K562 (cell line): ENCODE measurements around the gene TMEM30A. TPM values are rescaled to one million over a fixed set of nuclear protein-coding genes. Genes with fewer than 3 reads are reported as not detected.

Source experiments
- ATAC-seq: fragments of 200-7000 bp; cut with Tn5 transposase; 3 replicates; pipeline ENCODE4 v1.9.1; 2020; ENCODE audit warnings: moderate library complexity
- Bru-seq: library from RNA; stranded (reverse); fragments of 400-500 nt; gene quantifications from one replicate; lab custom pipeline; 2021; lab: Mats Ljungman, UMichigan
- BruChase-seq, 2 experiments: library from RNA; stranded (reverse); fragments of 400-500 nt; gene quantifications; one replicate each; lab custom pipeline; 2021; lab: Mats Ljungman, UMichigan
- BruUV-seq: library from RNA; stranded (reverse); fragments of 400-500 nt; replicated peaks from 2 replicates; lab custom pipeline; 2021; lab: Mats Ljungman, UMichigan
- CTCF ChIA-PET: fragments of 300-600 bp; formaldehyde crosslinking; extraction: SDS; loops from one replicate; lab custom pipeline; 2021; ENCODE audit warnings: low intra/inter-chr PET ratio; lab: Yijun Ruan, JAX
- POLR2A ChIA-PET: fragments of 300-600, 350-650 bp; sonication (Branson Sonifier 250); formaldehyde crosslinking; extraction: SDS; loops from one replicate; lab custom pipeline; 2021; ENCODE audit warnings: antibody characterized with exemption, inconsistent platforms; lab: Yijun Ruan, JAX
- DNase-seq, 4 experiments: peaks; one replicate each; pipeline versions ENCODE4 v3.0.0 to v3.0.0-alpha.2; 2011 to 2018; ENCODE audit warnings: low spot score in 3 of 4, mixed read lengths in 3 of 4; ENCODE audit errors: extremely low read depth in 1 of 4
- FAIRE-seq: peaks from 2 replicates; lab custom pipeline; 2011; peaks lifted over from hg19 to GRCh38; lab: Jason Lieb, UNC
- H2AFZ ChIP-seq: 2 replicates; pipeline ENCODE4 v1.6.0; 2011; ENCODE audit warnings: low read depth, low read length, control low read depth, inconsistent platforms
- H3K27ac ChIP-seq: fragments of 200-600 bp; 3 replicates; pipeline ENCODE4 v1.8.0; 2011; ENCODE audit warnings: low read depth, mild to moderate bottlenecking, control low read depth, inconsistent platforms, low read length, moderate library complexity, mixed read lengths; ENCODE audit errors: extremely low read depth
- H3K27me3 ChIP-seq, 2 experiments: fragments of 300-600 bp in 1 of 2; 2 replicates in 1 of 2; 3 replicates in 1 of 2; pipeline versions ENCODE4 v1.6.0 to v1.8.0; 2011; ENCODE audit warnings: inconsistent platforms in 2 of 2, low read length in 2 of 2, mild to moderate bottlenecking in 1 of 2, mixed read lengths in 1 of 2, moderate library complexity in 1 of 2; ENCODE audit not compliant: control insufficient read depth in 2 of 2, insufficient read depth in 2 of 2
- H3K36me3 ChIP-seq: fragments of 300-600 bp; 3 replicates; pipeline ENCODE4 v1.8.0; 2011; ENCODE audit warnings: mild to moderate bottlenecking, low read length, inconsistent platforms; ENCODE audit not compliant: control insufficient read depth, insufficient read depth
- H3K4me1 ChIP-seq, 2 experiments: fragments of 200-600 bp in 1 of 2; replicated peaks in 1 of 2; 2 replicates in 1 of 2; 3 replicates in 1 of 2; pipeline versions ENCODE4 v1.5.1 to v1.8.0; 2011; ENCODE audit warnings: inconsistent platforms in 2 of 2, low read length in 2 of 2, mild to moderate bottlenecking in 1 of 2, mixed read lengths in 1 of 2, moderate library complexity in 1 of 2; ENCODE audit not compliant: control insufficient read depth in 2 of 2, insufficient read depth in 2 of 2
- H3K4me2 ChIP-seq: 2 replicates; pipeline ENCODE4 v1.6.1; 2011; ENCODE audit warnings: low read length, control low read depth, inconsistent platforms, mixed read lengths; ENCODE audit not compliant: insufficient read depth
- H3K4me3 ChIP-seq: fragments of 200-600 bp; sonication (generic), shearing (Covaris generic); 2 replicates; pipeline ENCODE4 v1.5.1; 2016; ENCODE audit warnings: control low read depth, inconsistent platforms
- H3K79me2 ChIP-seq: fragments of 200-600 bp; 3 replicates; pipeline ENCODE4 v1.8.0; 2011; ENCODE audit warnings: low read length, inconsistent platforms; ENCODE audit not compliant: control insufficient read depth, insufficient read depth
- H3K9ac ChIP-seq, 2 experiments: 2 replicates each; pipeline versions ENCODE4 v1.6.0 to v1.6.1; 2011; ENCODE audit warnings: low read depth in 2 of 2, low read length in 2 of 2, control low read depth in 1 of 2, inconsistent platforms in 1 of 2, mild to moderate bottlenecking in 1 of 2, mixed read lengths in 1 of 2; ENCODE audit not compliant: insufficient read depth in 1 of 2
- H3K9me1 ChIP-seq: one replicate; pipeline ENCODE4 v1.6.0; 2011; ENCODE audit warnings: inconsistent platforms, mild to moderate bottlenecking, low read length, moderate library complexity; ENCODE audit not compliant: control insufficient read depth, insufficient read depth
- H3K9me3 ChIP-seq: replicated peaks from 2 replicates; pipeline ENCODE4 v1.5.1; 2011; ENCODE audit warnings: low read depth, low read length, inconsistent platforms; ENCODE audit not compliant: control insufficient read depth, insufficient read depth
- H4K20me1 ChIP-seq: replicated peaks from 2 replicates; pipeline ENCODE4 v1.6.1; 2011; ENCODE audit warnings: low read length, inconsistent platforms, mixed read lengths; ENCODE audit not compliant: control insufficient read depth, insufficient read depth
- DPF2 ChIP-seq: fragments of 450-650 bp; IDR thresholded peaks from 2 replicates; pipeline ENCODE4 v1.6.1; 2016
- HNRNPUL1 ChIP-seq: fragments of 200-400 bp; formaldehyde crosslinking; IDR thresholded peaks from 2 replicates; pipeline ENCODE4 v1.6.1; 2017; ENCODE audit warnings: low read length
- MYBL2 ChIP-seq, 2 experiments: fragments of 450-650 bp in 1 of 2; sonication (generic) in 1 of 2; formaldehyde crosslinking in 1 of 2; IDR thresholded peaks; 2 replicates each; pipeline versions ENCODE4 v1.6.1 to v1.8.1; 2017 to 2022; ENCODE audit warnings: borderline replicate concordance in 1 of 2, inconsistent platforms in 1 of 2, low read depth in 1 of 2, mild to moderate bottlenecking in 1 of 2, missing genetic modification reagents in 1 of 2, moderate library complexity in 1 of 2
- NRF1 ChIP-seq, 2 experiments: fragments of 450-650 bp; IDR thresholded peaks in 1 of 2; conservative IDR thresholded peaks in 1 of 2; 2 replicates each; pipeline ENCODE4 v1.6.1; 2014; ENCODE audit warnings: mild to moderate bottlenecking in 2 of 2
- PHB2 ChIP-seq: fragments of 450-650 bp; IDR thresholded peaks from 2 replicates; pipeline ENCODE4 v1.6.1; 2017; ENCODE audit warnings: low read depth
- PTBP1 ChIP-seq: fragments of 200-400 bp; formaldehyde crosslinking; IDR thresholded peaks from 2 replicates; pipeline ENCODE4 v1.6.1; 2017; ENCODE audit warnings: low read depth, low read length
- RBM39 ChIP-seq: fragments of 200-400 bp; formaldehyde crosslinking; optimal IDR thresholded peaks from 2 replicates; pipeline ENCODE3; 2018; ENCODE audit warnings: low read depth, low read length
- TAF1 ChIP-seq: IDR thresholded peaks from 2 replicates; pipeline ENCODE4 v1.6.1; 2011; ENCODE audit warnings: mild to moderate bottlenecking, low read length, moderate library complexity; ENCODE audit not compliant: insufficient read depth, control insufficient read depth, severe bottlenecking; ENCODE audit errors: extremely low read depth
- ZNF347 ChIP-seq: fragments of 450-650 bp; formaldehyde crosslinking; IDR thresholded peaks from 2 replicates; pipeline ENCODE4 v1.4.0; 2020; ENCODE audit warnings: low read depth, mild to moderate bottlenecking, moderate library complexity
- WGBS: fragments of 100-300 bp; shearing (Covaris generic); methylation state at CpG from one replicate; pipeline ENCODE4 v1.1.6; 2016; ENCODE audit warnings: low coverage, mixed read lengths; ENCODE audit not compliant: insufficient coverage; ENCODE audit errors: missing lambda C conversion rate; 5-methylcytosine and 5-hydroxymethylcytosine counted together
- in situ Hi-C: fragments of 300-500 bp; cut with MboI; formaldehyde crosslinking; loops from 4 replicates; pipeline ENCODE4 v1.15.0; 2018; ENCODE audit warnings: inconsistent platforms, mixed read lengths
- intact Hi-C: fragments of 100-400 bp; cut with micrococcal nuclease; formaldehyde crosslinking; loops from 2 replicates; pipeline ENCODE4 v1.14.2; 2022
- long read RNA-seq, 3 experiments: library from polyadenylated mRNA in 2 of 3; library from RNA in 1 of 3; unstranded in 2 of 3; stranded (forward) in 1 of 3; transcript quantifications; one replicate each; pipeline ENCODE4 v2.0.0, GENCODE V29; 2019 to 2022
- polyA minus RNA-seq, 3 experiments: library from RNA; depleted of rRNA, polyadenylated mRNA; stranded (reverse); fragments of >200 nt; gene quantifications; 2 replicates each; pipeline ENCODE4 v1.2.3, GENCODE V29; 2011
- polyA plus RNA-seq, 8 experiments: library from polyadenylated mRNA; depleted of rRNA in 4 of 8; stranded (reverse) in 5 of 8; unstranded in 3 of 8; fragments of >200 nt; fragmentation: Nextera tagmentation in 2 of 8; fragmentation: Illumina TruSeq in 1 of 8; extraction: Ambion mirVana in 2 of 8; extraction: Trizol in 1 of 8; gene quantifications; 2 replicates each; pipeline versions ENCODE4 v1.2.1 to v1.2.3, GENCODE V29; 2011 to 2014; ENCODE audit warnings: inconsistent platforms in 1 of 8, missing spikeins in 1 of 8
- total RNA-seq, 7 experiments: library from RNA; depleted of rRNA in 6 of 7; stranded (reverse); fragments of >200 nt in 6 of 7; fragmentation: Illumina TruSeq in 2 of 7; extraction: Trizol in 2 of 7; gene quantifications; 2 replicates each; pipeline versions ENCODE4 v1.2.1 to v1.2.3, GENCODE V29; 2011 to 2021; ENCODE audit warnings: low replicate concordance in 1 of 7
- TF ChIP-seq, protein P1 (sequence below): fragments of 250-450 bp; sonication (Bioruptor Pico); IDR thresholded peaks from 2 replicates; pipeline ENCODE4 v1.8.0; 2022; ENCODE audit warnings: moderate library complexity, mild to moderate bottlenecking, inconsistent platforms
- TF ChIP-seq, protein P2 (sequence below): fragments of 250-450 bp; sonication (Bioruptor Pico); IDR thresholded peaks from 2 replicates; pipeline ENCODE4 v1.5.0; 2021; ENCODE audit warnings: mild to moderate bottlenecking, moderate library complexity

Gene TMEM30A
- 14.6 and 50.2 TPM in 2 replicates for total RNA-seq (2011; cell fraction: chromatin; rRNA removed; ENCODE audit: low replicate concordance)
- 9.2 and 12.1 TPM in 2 replicates for total RNA-seq (2011; cell fraction: nucleolus; rRNA removed)
- total RNA-seq (2011; cell fraction: nucleoplasm; rRNA removed) = 30.1 and 51.8 TPM in 2 replicates
- total RNA-seq (2014; rRNA removed) = 16.3 and 17.1 TPM in 2 replicates
- 31.2 and 37.1 TPM in 2 replicates for total RNA-seq (2014; rRNA removed; fragmentation: Illumina TruSeq; extraction: Trizol)
- total RNA-seq (2015; rRNA removed; fragmentation: Illumina TruSeq; extraction: Trizol) = 27.0 and 29.2 TPM in 2 replicates
- total RNA-seq (2021) = 27.4 and 29.5 TPM in 2 replicates
- polyA plus RNA-seq (2011; rRNA removed) = 14.0 and 15.0 TPM in 2 replicates
- polyA plus RNA-seq (2011; cell fraction: cytosol; rRNA removed) = 2.8 and 6.8 TPM in 2 replicates
- polyA plus RNA-seq (2011; cell fraction: nucleus; rRNA removed) = 6.6 and 11.8 TPM in 2 replicates
- 23.0 and 34.7 TPM in 2 replicates for polyA plus RNA-seq (2012)
- 20.6 and 21.3 TPM in 2 replicates for polyA plus RNA-seq (2014; fragmentation: Illumina TruSeq; extraction: Trizol)
- 1 to 10 TPM; 6.5 to 9.0 TPM for polyA plus RNA-seq (2014; fragmentation: Nextera tagmentation; extraction: Ambion mirVana)
- polyA plus RNA-seq (2014; rRNA removed) = 16.3 and 16.7 TPM in 2 replicates
- 30.7 and 39.1 TPM in 2 replicates for polyA minus RNA-seq (2011; rRNA and poly(A)+ RNA removed)
- 7.9 and 8.2 TPM in 2 replicates for polyA minus RNA-seq (2011; cell fraction: cytosol; rRNA and poly(A)+ RNA removed)
- polyA minus RNA-seq (2011; cell fraction: nucleus; rRNA and poly(A)+ RNA removed) = 6.6 and 12.9 TPM in 2 replicates
- Bru-seq, nascent RNA = percentile 87 among the genes with signal in this experiment
- BruChase-seq, experiment 1, labeled RNA remaining after a 2-hour chase = percentile 89 among the genes with signal in this experiment
- BruChase-seq, experiment 2, labeled RNA remaining after a 6-hour chase = percentile 92 among the genes with signal in this experiment
- long read RNA-seq, experiment 1, full-length matches to known transcripts = 154 of 177 reads
- long read RNA-seq, experiment 1, partial matches to known transcripts = 9 of 177 reads
- long read RNA-seq, experiment 1, other reads (novel, unspliced or antisense) = 14 of 177 reads
- long read RNA-seq, experiment 2, partial matches to known transcripts = 1 of 38 reads
- long read RNA-seq, experiment 2, other reads (novel, unspliced or antisense) = 37 of 38 reads
- long read RNA-seq, experiment 3, full-length matches to known transcripts = 6 of 6 reads
- long read RNA-seq, experiment 3, partial matches to known transcripts = 0 of 6 reads
- long read RNA-seq, experiment 3, other reads (novel, unspliced or antisense) = 0 of 6 reads

DNA sequence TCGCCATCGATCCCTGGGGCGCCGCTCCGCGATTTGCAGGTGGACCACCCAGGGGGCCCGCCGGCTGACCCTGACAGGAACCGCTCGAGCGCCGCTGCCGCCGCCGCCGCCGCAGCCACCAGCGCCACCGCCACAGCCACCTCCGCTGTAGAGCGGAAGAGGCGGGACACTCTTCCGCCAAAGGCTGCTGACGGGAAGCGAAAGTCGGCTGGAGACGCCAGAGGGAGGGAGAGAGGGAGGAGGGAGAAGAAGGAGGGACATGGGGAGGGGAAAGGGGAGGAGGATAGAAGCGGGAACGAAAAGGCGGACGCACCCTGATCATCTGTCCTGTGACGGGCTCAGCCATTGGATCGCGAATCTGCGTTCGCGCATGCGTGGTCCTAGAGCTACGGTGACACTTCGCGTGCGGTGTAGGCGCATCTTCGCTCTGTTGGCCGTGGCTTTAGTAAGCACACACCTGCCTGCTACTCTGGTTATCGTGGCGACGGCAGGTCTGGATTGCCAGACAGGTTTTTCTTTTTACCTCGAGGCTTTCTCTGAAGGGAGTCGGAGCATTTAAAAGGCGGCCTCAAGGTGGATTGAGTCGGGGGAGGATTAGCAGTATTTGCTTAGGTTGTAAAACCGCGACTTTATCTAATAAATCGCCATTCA lies at the start of gene TMEM30A:
TMEM30A (minus strand) TSS at position 161 of the 651 bp plus-strand sequence; CDS start at position 7, 154 bp downstream.
- ChIA-PET POLR2A (interaction anchor here (0.6 to 1.8 kb wide), 7 partner anchors 10 to 1761 kb away, joined by 3 to 5 read pairs (median 3); partner anchors contain the start of genes COX7A2 and SENP6), CTCF (no interaction called here)
- FAIRE-seq (peak; percentile 99), ATAC-seq (peak; percentile 88), DNase-seq (peak; percentile 95 to 99 (median 96))
- H3K4me3 ChIP-seq = peak within 1 kb of the TSS; percentile 95
- no TSS peak for BruUV-seq
- under 1% methylated on average over 51 of the region's 55 CpGs for WGBS
- peak within 1 kb of the TSS; percentile 95 for H3K4me2 ChIP-seq
- H3K4me1 ChIP-seq = peaks cover 0 to 15% of the 10 kb centered on the region in 2 experiments; a peak in 3 of 5 replicates
- peaks cover 82% of the 10 kb centered on the region for H3K79me2 ChIP-seq
- peak within 1 kb of the TSS; percentile 89 to 97 for H3K9ac ChIP-seq
- intact Hi-C loops (loop anchor here (1.0 to 10.0 kb wide), 3 partner anchors 41 to 1760 kb away; partner anchors contain the start of genes COX7A2, EEF1A1 and SENP6), in situ Hi-C loops (no loop called here)
- no peaks in the 10 kb centered on the region for H3K9me1 ChIP-seq
- no peaks in the 10 kb centered on the region for H3K27me3 ChIP-seq
- H3K9me3 ChIP-seq = no peaks in the 10 kb centered on the region
- H4K20me1 ChIP-seq = no peaks in the 10 kb centered on the region; the same call in 1 of the 2 replicates
- peak within 1 kb of the TSS; percentile 89 for H3K27ac ChIP-seq
- H3K36me3 ChIP-seq = peaks cover 4% of the 10 kb centered on the region; the same call in 1 of the 3 replicates
- peak within 1 kb of the TSS; percentile 90 for H2AFZ ChIP-seq
- TF ChIP-seq DPF2 (no peak), PTBP1 (no peak), MYBL2 (IDR thresholded peaks at IDR 0.05; ENCODE audit: low read depth) (no peak), MYBL2 (CRISPR knock-in tag; IDR thresholded peaks at IDR 0.05; ENCODE audit: borderline replicate concordance) (no peak), HNRNPUL1 (no peak), RBM39 (no peak), ZNF347 (CRISPR knock-in tag) (no peak), TAF1 (peak; percentile 93), PHB2 (no peak), NRF1 (conservative IDR thresholded peaks at IDR 0.05 in 1 of 2, IDR thresholded peaks at IDR 0.05 in 1 of 2) (peak; percentile 91 to 93)
- TF ChIP-seq, protein P1, sequence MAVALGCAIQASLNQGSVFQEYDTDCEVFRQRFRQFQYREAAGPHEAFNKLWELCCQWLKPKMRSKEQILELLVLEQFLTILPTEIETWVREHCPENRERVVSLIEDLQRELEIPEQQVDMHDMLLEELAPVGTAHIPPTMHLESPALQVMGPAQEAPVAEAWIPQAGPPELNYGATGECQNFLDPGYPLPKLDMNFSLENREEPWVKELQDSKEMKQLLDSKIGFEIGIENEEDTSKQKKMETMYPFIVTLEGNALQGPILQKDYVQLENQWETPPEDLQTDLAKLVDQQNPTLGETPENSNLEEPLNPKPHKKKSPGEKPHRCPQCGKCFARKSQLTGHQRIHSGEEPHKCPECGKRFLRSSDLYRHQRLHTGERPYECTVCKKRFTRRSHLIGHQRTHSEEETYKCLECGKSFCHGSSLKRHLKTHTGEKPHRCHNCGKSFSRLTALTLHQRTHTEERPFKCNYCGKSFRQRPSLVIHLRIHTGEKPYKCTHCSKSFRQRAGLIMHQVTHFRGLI (CRISPR knock-in tag) = no peak
- TF ChIP-seq, protein P2, sequence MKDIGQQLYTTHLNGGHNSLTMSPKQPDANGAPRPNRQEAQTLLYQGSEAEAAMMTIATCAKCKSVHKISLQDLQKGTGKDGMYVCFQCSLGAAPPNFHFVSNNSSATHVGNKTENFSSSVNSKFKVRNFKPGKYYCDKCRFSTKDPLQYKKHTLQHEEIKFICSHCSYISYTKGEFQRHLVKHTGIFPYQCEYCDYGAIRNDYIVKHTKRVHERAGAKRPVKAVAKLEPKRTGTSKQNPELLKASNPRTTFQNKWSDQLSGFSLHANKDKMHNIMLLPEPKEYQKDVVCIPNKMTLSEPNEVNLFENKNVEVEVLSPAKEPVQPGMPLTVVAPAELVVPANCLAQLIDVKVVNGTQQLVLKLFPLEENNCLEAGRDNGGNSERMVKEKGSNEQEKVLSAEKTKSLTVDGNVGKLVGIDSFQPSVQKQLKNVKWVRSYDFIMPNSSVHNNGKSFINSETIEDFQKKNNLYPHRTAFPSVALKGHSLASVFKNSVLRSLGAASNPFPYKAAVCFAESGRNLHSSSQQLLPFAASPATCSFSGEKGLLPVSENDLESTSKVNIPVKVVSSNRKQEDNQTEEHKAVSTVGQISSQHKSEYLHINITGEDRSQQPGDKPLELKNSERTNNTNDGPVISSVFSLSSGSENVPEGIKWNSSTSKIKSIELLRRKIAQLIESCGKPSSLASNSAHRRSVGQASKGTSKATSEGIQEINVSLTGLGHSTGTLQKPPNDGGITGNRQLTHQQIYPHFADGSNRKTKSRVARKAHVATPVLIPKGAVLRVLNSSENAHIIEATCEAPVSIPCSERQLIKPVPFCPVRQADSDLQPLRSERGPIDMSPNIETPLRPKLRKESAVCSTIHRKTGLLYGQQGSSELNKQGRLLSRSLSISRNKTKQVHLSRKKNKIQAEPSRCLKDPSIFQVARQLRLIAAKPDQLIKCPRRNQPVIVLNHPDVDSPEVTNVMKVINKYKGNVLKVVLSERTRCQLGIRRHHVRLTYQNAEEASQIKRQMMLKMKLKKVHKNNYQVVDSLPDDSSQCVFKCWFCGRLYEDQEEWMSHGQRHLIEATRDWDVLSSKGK (CRISPR knock-in tag) = no peak
